Activated CD4-positive, alpha-beta T cell treated with anti-CD3 and anti-CD28 coated beads, Interleukin-2, Interleukin-6, amounts not matched to agents 100 ng/mL and 50 ng/mL, durations not matched to agents 16 hours and 8 hours (primary cell): Measurements from ENCODE around the gene SCN8A.
"Not testable (repeated sequence)": the region's sequence is repeated elsewhere in the genome, so short reads cannot be mapped to it uniquely, and the experiment has no call there.

Experiments used
- DNase-seq: peaks from one replicate; pipeline ENCODE4 v3.0.0-alpha.2; 2020

The SCN8A gene

GRCh38 chr12:51818566-51819300 lies 227.7 kb downstream of the SCN8A start:
- DNase-seq: no peak

GRCh38 chr12:51819736-51820525 lies 228.9 kb downstream of the SCN8A start:
- no peak for DNase-seq

GRCh38 chr12:51820526-51821439 lies 229.8 kb downstream of the SCN8A start:
- peak; percentile 81 for DNase-seq

- DNase-seq: peak; percentile 24
Measured at GRCh38 chr12:51821440-51822260, 230.6 kb downstream of the SCN8A start.

- DNase-seq: no peak
Measured at GRCh38 chr12:51822261-51822616, 231.2 kb downstream of the SCN8A start.

GRCh38 chr12:51822956-51823355 lies 231.9 kb downstream of the SCN8A start:
- no peak for DNase-seq

GRCh38 chr12:51823875-51824565 lies 233.0 kb downstream of the SCN8A start:
- peak; percentile 44 for DNase-seq

GRCh38 chr12:51825216-51825615 lies 234.2 kb downstream of the SCN8A start:
- no peak for DNase-seq

- no peak for DNase-seq
Measured at GRCh38 chr12:51826881-51827280, 235.8 kb downstream of the SCN8A start.

GRCh38 chr12:51827925-51828818 lies 237.1 kb downstream of the SCN8A start:
- DNase-seq: peak; percentile 77

- no peak for DNase-seq
Measured at GRCh38 chr12:51829011-51829481, 238.0 kb downstream of the SCN8A start.

- DNase-seq: no peak
Measured at GRCh38 chr12:51829641-51830040, 238.6 kb downstream of the SCN8A start.

GRCh38 chr12:51831817-51832216 lies 240.8 kb downstream of the SCN8A start:
- not testable (repeated sequence) for DNase-seq

- peak; percentile 16 for DNase-seq
Measured at GRCh38 chr12:51832354-51833107, 241.5 kb downstream of the SCN8A start.

- no peak for DNase-seq
Measured at GRCh38 chr12:51833448-51834227, 242.6 kb downstream of the SCN8A start.

- DNase-seq: no peak
Measured at GRCh38 chr12:51834411-51834810, 243.4 kb downstream of the SCN8A start.

- DNase-seq: no peak
Measured at GRCh38 chr12:51836041-51836826, 245.2 kb downstream of the SCN8A start.

GRCh38 chr12:51836827-51837173 lies 245.8 kb downstream of the SCN8A start:
- DNase-seq: no peak
